Tibial nerve (tissue), 4 donors: Measurements from ENCODE around the gene AMOTL1.

Experiments
- EP300 ChIP-seq, 2 donors: sonication (generic); formaldehyde crosslinking; IDR thresholded peaks; one replicate each; pipeline ENCODE4 v1.6.1; 2017; ENCODE audit warnings: antibody characterized with exemption in 2 of 2, mild to moderate bottlenecking in 1 of 2
- POLR2A ChIP-seq, 2 donors: fragments of 450-650 bp; IDR thresholded peaks; one replicate each; pipeline ENCODE4 v1.6.1; 2017; ENCODE audit warnings: antibody characterized with exemption in 2 of 2, mild to moderate bottlenecking in 2 of 2, moderate library complexity in 2 of 2
- TF ChIP-seq, protein P1 (sequence below), 5 experiments: fragments of 200-600 bp in 3 of 5; fragments of 450-650 bp in 2 of 5; sonication (generic) in 3 of 5; IDR thresholded peaks; one replicate each; pipeline ENCODE4 v1.5.1; 2016 to 2019; ENCODE audit warnings: antibody characterized with exemption in 5 of 5, mild to moderate bottlenecking in 3 of 5, moderate library complexity in 2 of 5

GRCh38 chr11:94828088-94828487 is 59.9 kb downstream of the AMOTL1 start:
- no peak for TF ChIP-seq EP300 (IDR thresholded peaks at IDR 0.05)
- TF ChIP-seq, protein P1, sequence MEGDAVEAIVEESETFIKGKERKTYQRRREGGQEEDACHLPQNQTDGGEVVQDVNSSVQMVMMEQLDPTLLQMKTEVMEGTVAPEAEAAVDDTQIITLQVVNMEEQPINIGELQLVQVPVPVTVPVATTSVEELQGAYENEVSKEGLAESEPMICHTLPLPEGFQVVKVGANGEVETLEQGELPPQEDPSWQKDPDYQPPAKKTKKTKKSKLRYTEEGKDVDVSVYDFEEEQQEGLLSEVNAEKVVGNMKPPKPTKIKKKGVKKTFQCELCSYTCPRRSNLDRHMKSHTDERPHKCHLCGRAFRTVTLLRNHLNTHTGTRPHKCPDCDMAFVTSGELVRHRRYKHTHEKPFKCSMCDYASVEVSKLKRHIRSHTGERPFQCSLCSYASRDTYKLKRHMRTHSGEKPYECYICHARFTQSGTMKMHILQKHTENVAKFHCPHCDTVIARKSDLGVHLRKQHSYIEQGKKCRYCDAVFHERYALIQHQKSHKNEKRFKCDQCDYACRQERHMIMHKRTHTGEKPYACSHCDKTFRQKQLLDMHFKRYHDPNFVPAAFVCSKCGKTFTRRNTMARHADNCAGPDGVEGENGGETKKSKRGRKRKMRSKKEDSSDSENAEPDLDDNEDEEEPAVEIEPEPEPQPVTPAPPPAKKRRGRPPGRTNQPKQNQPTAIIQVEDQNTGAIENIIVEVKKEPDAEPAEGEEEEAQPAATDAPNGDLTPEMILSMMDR (IDR thresholded peaks at IDR 0.05) = no peak
- TF ChIP-seq POLR2A (IDR thresholded peaks at IDR 0.05) = no peak
